ENCODE data around the gene USP24. TPM values are rescaled to one million over a fixed set of nuclear protein-coding genes. Genes with fewer than 3 reads are reported as not detected.

Gene USP24
- total RNA-seq, 1 experiment from 2014 or later: 35.3 TPM

DNA sequence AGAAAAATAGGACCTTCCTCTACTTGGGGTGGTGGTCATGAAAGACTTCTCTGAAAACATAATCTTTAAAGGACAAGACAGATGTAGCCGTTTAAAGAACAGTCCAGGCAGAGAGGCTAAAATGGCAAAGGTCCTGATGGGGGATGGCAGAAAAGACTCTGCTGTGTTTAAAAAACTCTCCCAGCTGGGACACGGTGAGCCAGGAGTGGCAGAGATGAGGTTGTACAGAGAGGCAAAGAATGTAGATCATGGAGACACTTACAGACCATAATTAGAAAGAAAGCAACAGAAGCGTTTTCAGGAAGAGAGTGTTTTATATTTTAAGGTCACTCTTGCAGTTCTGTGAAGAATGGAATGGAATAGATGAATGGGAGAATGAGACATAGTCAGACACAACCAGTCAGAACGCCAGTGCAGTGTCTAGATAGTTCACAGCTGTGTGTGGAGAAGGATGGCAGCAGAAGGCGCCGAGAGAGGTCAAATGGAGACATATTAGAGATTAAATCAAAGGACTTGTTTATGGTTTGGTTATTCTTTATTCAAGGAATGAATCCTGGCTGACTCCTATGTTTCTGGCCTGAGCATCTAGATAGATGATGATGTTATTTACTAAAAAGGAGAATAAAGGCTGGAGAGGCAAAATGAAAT is 47.8 kb downstream of the USP24 start:
- no peak overlapping the region for H2BK5ac ChIP-seq (ENCODE audit: insufficient read length, low read length)

More for the DNA sequence above, 47.8 kb downstream of the USP24 start:
- H3K4ac ChIP-seq (ENCODE audit: low read depth, low read length): no peak overlapping the region
- no peak overlapping the region for H3K4me3 Mint-ChIP-seq
- no peak overlapping the region for H4K8ac ChIP-seq (replicated peaks; ENCODE audit: insufficient read length, low read depth, low read length)
- peaks cover 12 to 29% (median 19%) of the 10 kb centered on the region in 3 experiments; a peak in 6 of 7 replicates for H3K36me3 Mint-ChIP-seq (ENCODE audit: insufficient read depth in 1 of 3, low read depth in 3 of 3)
- H3K56ac ChIP-seq (ENCODE audit: insufficient read length, low read depth, low read length): no peak overlapping the region
- H2BK120ac ChIP-seq (ENCODE audit: low read depth, low read length, poor library complexity, severe bottlenecking): no peak overlapping the region
- no peak overlapping the region for H2BK15ac ChIP-seq (ENCODE audit: low read depth, low read length)
- H3K79me1 ChIP-seq (ENCODE audit: insufficient read depth, low read depth, low read length, poor library complexity, severe bottlenecking): no peaks in the 10 kb centered on the region
- no peaks in the 10 kb centered on the region for H4K20me1 ChIP-seq (ENCODE audit: control insufficient read depth, insufficient read depth, insufficient read length)
- H3K27me3 Mint-ChIP-seq (ENCODE audit: low read depth): no peaks in the 10 kb centered on the region
- no peaks in the 10 kb centered on the region for H3K27me3 ChIP-seq (ENCODE audit: insufficient read depth, low read length)
- H3K9me3 ChIP-seq (ENCODE audit: control insufficient read depth, low read depth, low read length): no peaks in the 10 kb centered on the region
- H3K23me2 ChIP-seq (ENCODE audit: insufficient read length, low read depth, low read length, poor library complexity, severe bottlenecking): no peaks in the 10 kb centered on the region
- H3K23ac ChIP-seq (ENCODE audit: insufficient read length, low read depth, low read length): no peak overlapping the region
- H2BK20ac ChIP-seq (ENCODE audit: low read depth, low read length, poor library complexity, severe bottlenecking): no peak overlapping the region
- TF ChIP-seq CTCF (conservative IDR thresholded peaks at IDR 0.05): no peak
- H3K4me1 Mint-ChIP-seq: peaks cover 24 to 33% of the 10 kb centered on the region in 2 experiments
- H3T11ph ChIP-seq (ENCODE audit: low read length): no peak overlapping the region
- no peaks in the 10 kb centered on the region for H3K9me3 Mint-ChIP-seq
- H2BK12ac ChIP-seq (ENCODE audit: insufficient read length, low read depth, low read length): no peak overlapping the region
- no peak overlapping the region for H3K9ac ChIP-seq (ENCODE audit: extremely low read depth, insufficient read length, low read length)
- no peaks in the 10 kb centered on the region for H3K79me2 ChIP-seq (ENCODE audit: insufficient read depth, low read length)
- no peak for DNase-seq
- H3K27ac ChIP-seq (ENCODE audit: insufficient read length, low read depth, low read length): no peak overlapping the region
- no peak overlapping the region for H2AK5ac ChIP-seq (ENCODE audit: insufficient read length, low read length)
- WGBS (ENCODE audit: extremely low coverage, insufficient read length, low lambda C conversion rate): no CpG with 5 or more reads among the region's 6 CpGs
- no peak overlapping the region for H4K91ac ChIP-seq (ENCODE audit: insufficient read length, low read depth, low read length)
- H3K18ac ChIP-seq (ENCODE audit: insufficient read length, low read depth, low read length): no peak overlapping the region
- peaks cover 4% of the 10 kb centered on the region; the same call in 1 of the 2 replicates for H3K4me1 ChIP-seq (ENCODE audit: insufficient read depth, low read length)
- H4K5ac ChIP-seq (ENCODE audit: insufficient read length, low read depth, low read length): no peak overlapping the region
- H3K14ac ChIP-seq (ENCODE audit: insufficient read depth, low read length): no peak overlapping the region
- H2AFZ ChIP-seq (ENCODE audit: low read length): no peak overlapping the region
- H3K27ac Mint-ChIP-seq: peak overlapping the region in 2 of 3 experiments; percentile 69 to 89; a peak in 5 of 7 replicates
- no peak overlapping the region for H3K4me2 ChIP-seq (ENCODE audit: insufficient read depth, insufficient read length, low read length)

Measured in H9 (cell line).